ENCODE results near the gene CUL2. TPM values are rescaled to one million over a fixed set of nuclear protein-coding genes. Genes with fewer than 3 reads are reported as not detected.

The CUL2 gene
- total and polyA plus RNA-seq, 2 experiments from 2014 or later, result 17.2 to 38.3 TPM

- TF ChIP-seq REST (IDR thresholded peaks at IDR 0.05; ENCODE audit: unreplicated experiment), result no peak
Observed at GRCh38 chr10:35015843-35016408, 74.2 kb downstream of the CUL2 start (continued).

- no peaks in the 10 kb centered on the region for H3K79me2 ChIP-seq (replicated peaks; ENCODE audit: insufficient read depth)
- H3K4me1 Mint-ChIP-seq, result peaks cover 20% of the 10 kb centered on the region
- H3K27me3 ChIP-seq (ENCODE audit: insufficient read depth), result no peaks in the 10 kb centered on the region
- H3K9me2 ChIP-seq (ENCODE audit: insufficient read depth), result no peaks in the 10 kb centered on the region
- no peaks in the 10 kb centered on the region for H3K27me3 Mint-ChIP-seq (ENCODE audit: insufficient read depth, low read depth, poor library complexity)
- ATAC-seq (peak; percentile 97), DNase-seq (ENCODE audit: low spot score) (peak; percentile 94)
- H3F3A ChIP-seq (replicated peaks; ENCODE audit: low read depth), result no peaks in the 10 kb centered on the region
- H3K9me3 Mint-ChIP-seq, result no peaks in the 10 kb centered on the region
- H3K4me3 ChIP-seq, result no peak overlapping the region
- H3K4me1 ChIP-seq (ENCODE audit: insufficient read depth), result peaks cover 17% of the 10 kb centered on the region
- H3K27ac ChIP-seq (ENCODE audit: low read depth), result peak overlapping the region; percentile 45; the same call in 1 of the 2 replicates
- peak overlapping the region; percentile 59 for H3K4me2 ChIP-seq
- peak overlapping the region; percentile 30; the same call in 1 of the 3 replicates for H3K4me3 Mint-ChIP-seq
- H3K36me3 ChIP-seq (ENCODE audit: insufficient read depth), result no peaks in the 10 kb centered on the region; the same call in 1 of the 2 replicates
- H2AFZ ChIP-seq, result no peak overlapping the region
- H3K27ac Mint-ChIP-seq, result peak overlapping the region; percentile 62; the same call in 1 of the 2 replicates
- no peaks in the 10 kb centered on the region for H4K20me1 ChIP-seq (replicated peaks; ENCODE audit: insufficient read depth)
- H3K36me3 Mint-ChIP-seq (ENCODE audit: low read depth), result peaks cover 36% of the 10 kb centered on the region; the same call in 2 of the 3 replicates
- TF ChIP-seq REST (IDR thresholded peaks at IDR 0.05; ENCODE audit: unreplicated experiment), result no peak
Observed at GRCh38 chr10:35012781-35013180, 77.4 kb downstream of the CUL2 start.

GRCh38 chr10:35011771-35012191, 78.4 kb downstream of the CUL2 start:
- no peaks in the 10 kb centered on the region for H3K27me3 Mint-ChIP-seq (ENCODE audit: insufficient read depth, low read depth, poor library complexity)
- H3K27ac Mint-ChIP-seq, result no peak overlapping the region

More at GRCh38 chr10:35011771-35012191, 78.4 kb downstream of the CUL2 start:
- peaks cover 33% of the 10 kb centered on the region; the same call in 2 of the 3 replicates for H3K36me3 Mint-ChIP-seq (ENCODE audit: low read depth)
- no peaks in the 10 kb centered on the region for H3K79me2 ChIP-seq (replicated peaks; ENCODE audit: insufficient read depth)
- DNase-seq (ENCODE audit: low spot score) (no peak), ATAC-seq (no peak)
- H4K20me1 ChIP-seq (replicated peaks; ENCODE audit: insufficient read depth), result no peaks in the 10 kb centered on the region
- no peaks in the 10 kb centered on the region for H3F3A ChIP-seq (replicated peaks; ENCODE audit: low read depth)
- no peaks in the 10 kb centered on the region for H3K9me3 Mint-ChIP-seq
- H3K36me3 ChIP-seq (ENCODE audit: insufficient read depth), result no peaks in the 10 kb centered on the region; the same call in 1 of the 2 replicates
- H3K9me2 ChIP-seq (ENCODE audit: insufficient read depth), result no peaks in the 10 kb centered on the region
- no peak overlapping the region for H3K4me3 ChIP-seq
- no peak for TF ChIP-seq JUNB (IDR thresholded peaks at IDR 0.05; ENCODE audit: unreplicated experiment)
- peaks cover 17% of the 10 kb centered on the region for H3K4me1 ChIP-seq (ENCODE audit: insufficient read depth)
- peaks cover 20% of the 10 kb centered on the region for H3K4me1 Mint-ChIP-seq
- no peak overlapping the region for H3K27ac ChIP-seq (ENCODE audit: low read depth)
- H3K4me3 Mint-ChIP-seq, result no peak overlapping the region
- no peaks in the 10 kb centered on the region for H3K27me3 ChIP-seq (ENCODE audit: insufficient read depth)
- H3K4me2 ChIP-seq, result peak overlapping the region; percentile 59; the same call in 1 of the 2 replicates
- no peak overlapping the region for H2AFZ ChIP-seq

Measured in GM23338 (cell line).